ENCODE results near the gene HTRA2. TPM values are rescaled to one million over a fixed set of nuclear protein-coding genes. Genes with fewer than 3 reads are reported as not detected.

Gene HTRA2
- total and polyA plus RNA-seq, 9 of the 15 experiments (the other 6 are each of a cell fraction or from before 2014, with no cell fraction given), result 54.2 to 71.2 (median 65.8) TPM

- TF ChIP-seq ZNF347 (CRISPR knock-in tag; IDR thresholded peaks at IDR 0.05; ENCODE audit: low read depth) (no peak), CBX3 (IDR thresholded peaks at IDR 0.05; ENCODE audit: borderline replicate concordance in 1 of 2, low read length in 2 of 2) (0 out of 3 replicates have a peak, but pooled peaks of 1 of the 2 experiments have one; percentile 40), ZNF165 (CRISPR knock-in tag; IDR thresholded peaks at IDR 0.05; ENCODE audit: borderline replicate concordance) (no peak), COPS2 (conservative IDR thresholded peaks at IDR 0.05) (no peak), ARID4B (CRISPR knock-in tag; IDR thresholded peaks at IDR 0.05) (no peak), ZNF24 (IDR thresholded peaks at IDR 0.05) (no peak), ZNF644 (tag; IDR thresholded peaks at IDR 0.05; ENCODE audit: low read depth) (peak; percentile 77; the same call in 1 of the 2 replicates), ZNF592 (IDR thresholded peaks at IDR 0.05) (peak; percentile 76), KLF10 (CRISPR knock-in tag; IDR thresholded peaks at IDR 0.05) (no peak), ZFP1 (CRISPR knock-in tag; IDR thresholded peaks at IDR 0.05) (no peak), HLTF (IDR thresholded peaks at IDR 0.05) (no peak), LARP7 (IDR thresholded peaks at IDR 0.05) (no peak), HDAC2 (IDR thresholded peaks at IDR 0.05) (0 out of 2 replicates have a peak, but pooled peaks have one; percentile 17), RBBP5 (IDR thresholded peaks at IDR 0.05; ENCODE audit: borderline replicate concordance, insufficient read depth, low read length, poor library complexity, severe bottlenecking) (no peak), ZC3H4 (CRISPR knock-in tag; IDR thresholded peaks at IDR 0.05; ENCODE audit: borderline replicate concordance) (no peak), CCNT2 (IDR thresholded peaks at IDR 0.05; ENCODE audit: borderline replicate concordance, extremely low read depth, insufficient read length, low read depth, low read length) (peak; percentile 13), POLR2A (conservative IDR thresholded peaks at IDR 0.05) (0 out of 2 replicates have a peak, but pooled peaks have one; percentile 24), HNRNPL (IDR thresholded peaks at IDR 0.05; ENCODE audit: low read depth, low read length) (no peak)
- TF ChIP-seq, protein P1, sequence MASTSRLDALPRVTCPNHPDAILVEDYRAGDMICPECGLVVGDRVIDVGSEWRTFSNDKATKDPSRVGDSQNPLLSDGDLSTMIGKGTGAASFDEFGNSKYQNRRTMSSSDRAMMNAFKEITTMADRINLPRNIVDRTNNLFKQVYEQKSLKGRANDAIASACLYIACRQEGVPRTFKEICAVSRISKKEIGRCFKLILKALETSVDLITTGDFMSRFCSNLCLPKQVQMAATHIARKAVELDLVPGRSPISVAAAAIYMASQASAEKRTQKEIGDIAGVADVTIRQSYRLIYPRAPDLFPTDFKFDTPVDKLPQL (IDR thresholded peaks at IDR 0.05; ENCODE audit: extremely low read depth, insufficient read length), result no peak
Observed at GRCh38 chr2:74573747-74574562, 44.2 kb downstream of the HTRA2 start (continued).

Measured in K562 (cell line).